ENCODE results near the gene IL10RA. TPM values are rescaled to one million over a fixed set of nuclear protein-coding genes. Genes with fewer than 3 reads are reported as not detected.
"Not testable (repeated sequence)": the region's sequence is repeated elsewhere in the genome, so short reads cannot be mapped to it uniquely, and the experiment has no call there.

IL10RA gene
- polyA plus RNA-seq, 3 donors, result 152 to 413 (median 226) TPM

DNA sequence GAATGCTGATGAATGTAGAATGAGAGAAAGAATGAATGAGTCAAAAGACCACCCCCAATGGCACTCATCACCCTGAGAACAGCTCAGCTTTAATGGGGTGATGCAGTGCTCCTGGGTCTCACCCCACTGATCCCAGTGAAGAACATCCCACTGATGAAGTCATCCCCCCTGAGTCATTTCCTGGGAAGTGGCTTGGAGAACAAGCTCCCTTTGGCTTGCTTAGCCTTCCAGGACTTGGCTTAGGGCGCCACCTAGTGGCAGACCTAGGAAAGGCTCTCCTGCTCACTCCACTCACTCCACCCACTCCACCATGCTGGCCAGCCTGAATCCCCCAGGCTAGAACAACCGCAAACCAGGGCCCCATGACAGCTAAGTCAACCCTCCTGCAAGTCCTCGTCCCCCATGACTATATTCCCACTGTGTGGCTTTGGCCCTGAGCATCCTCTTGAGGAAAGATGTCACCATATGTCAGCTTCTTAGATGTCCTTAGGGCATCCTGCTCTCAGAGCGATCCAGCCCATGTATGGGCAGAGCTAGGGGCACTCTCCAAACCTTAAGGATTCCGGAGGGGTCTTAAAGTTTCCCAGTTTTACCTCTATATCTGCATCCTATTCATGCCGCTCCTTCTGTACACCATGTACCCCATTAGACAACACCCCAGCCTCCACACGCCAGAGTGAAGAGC, 39.2 kb upstream of the IL10RA start:
- 35% methylated on average over 5 of the region's 7 CpGs for WGBS (ENCODE audit: insufficient coverage)
- Histone ChIP-seq H3K4me3 (replicated peaks in 1 of 3; ENCODE audit: low read depth in 2 of 3, low read length in 3 of 3) (no peak overlapping the region), H3K79me2 (ENCODE audit: insufficient read depth, low read length) (no peaks in the 10 kb centered on the region), H3K4me1 (ENCODE audit: control insufficient read depth in 1 of 2, insufficient read depth in 2 of 2, low read length in 2 of 2) (peaks cover 42 to 53% of the 10 kb centered on the region in 2 donors), H3K27ac (ENCODE audit: low read depth in 1 of 2, low read length in 2 of 2) (no peak overlapping the region), H3K36me3 (replicated peaks in 1 of 2; ENCODE audit: control insufficient read depth in 1 of 2, insufficient read depth in 2 of 2, low read length in 2 of 2) (no peaks in the 10 kb centered on the region), H2AFZ (ENCODE audit: insufficient read depth, low read depth, low read length, poor library complexity, severe bottlenecking) (peak overlapping the region; percentile 20), H3K9ac (ENCODE audit: insufficient read depth, low read length, poor library complexity, severe bottlenecking) (no peak overlapping the region), H3K9me3 (replicated peaks in 1 of 2; ENCODE audit: control insufficient read depth in 1 of 2, insufficient read depth in 1 of 2, low read length in 2 of 2) (no peaks in the 10 kb centered on the region), H3K4me2 (replicated peaks; ENCODE audit: extremely low read depth, low read length, poor library complexity, severe bottlenecking) (no peak overlapping the region), H3K27me3 (ENCODE audit: control insufficient read depth in 2 of 2, insufficient read depth in 2 of 2, low read length in 2 of 2) (no peaks in the 10 kb centered on the region), H4K20me1 (ENCODE audit: insufficient read depth, low read length) (no peaks in the 10 kb centered on the region)
- intact Hi-C loops (cut with micrococcal nuclease), result loop anchor here (2.0 to 10.0 kb wide), 6 partner anchors 105 to 522 kb away; partner anchors contain the start of gene FXYD2 (in 1 of the 2)
- peaks cover 59% of the 10 kb centered on the region for H3K4me1 Mint-ChIP-seq
- H3K9me3 Mint-ChIP-seq, result peaks cover 0 to 3% (median 0%) of the 10 kb centered on the region in 7 donors
- H3K36me3 Mint-ChIP-seq, result peaks cover 0 to 3% of the 10 kb centered on the region in 2 donors
- H3K27ac Mint-ChIP-seq, result peak overlapping the region; percentile 1 to 70 (median 54)
- TF ChIP-seq, protein P1, sequence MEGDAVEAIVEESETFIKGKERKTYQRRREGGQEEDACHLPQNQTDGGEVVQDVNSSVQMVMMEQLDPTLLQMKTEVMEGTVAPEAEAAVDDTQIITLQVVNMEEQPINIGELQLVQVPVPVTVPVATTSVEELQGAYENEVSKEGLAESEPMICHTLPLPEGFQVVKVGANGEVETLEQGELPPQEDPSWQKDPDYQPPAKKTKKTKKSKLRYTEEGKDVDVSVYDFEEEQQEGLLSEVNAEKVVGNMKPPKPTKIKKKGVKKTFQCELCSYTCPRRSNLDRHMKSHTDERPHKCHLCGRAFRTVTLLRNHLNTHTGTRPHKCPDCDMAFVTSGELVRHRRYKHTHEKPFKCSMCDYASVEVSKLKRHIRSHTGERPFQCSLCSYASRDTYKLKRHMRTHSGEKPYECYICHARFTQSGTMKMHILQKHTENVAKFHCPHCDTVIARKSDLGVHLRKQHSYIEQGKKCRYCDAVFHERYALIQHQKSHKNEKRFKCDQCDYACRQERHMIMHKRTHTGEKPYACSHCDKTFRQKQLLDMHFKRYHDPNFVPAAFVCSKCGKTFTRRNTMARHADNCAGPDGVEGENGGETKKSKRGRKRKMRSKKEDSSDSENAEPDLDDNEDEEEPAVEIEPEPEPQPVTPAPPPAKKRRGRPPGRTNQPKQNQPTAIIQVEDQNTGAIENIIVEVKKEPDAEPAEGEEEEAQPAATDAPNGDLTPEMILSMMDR (IDR thresholded peaks at IDR 0.05), result peak; percentile 98
- H3K27me3 Mint-ChIP-seq (ENCODE audit: low read depth in 3 of 3), result peaks cover 1 to 7% (median 3%) of the 10 kb centered on the region in 3 donors
- peak; percentile 81 to 96 (median 91) for DNase-seq
- no peak overlapping the region for H3K4me3 Mint-ChIP-seq

DNA sequence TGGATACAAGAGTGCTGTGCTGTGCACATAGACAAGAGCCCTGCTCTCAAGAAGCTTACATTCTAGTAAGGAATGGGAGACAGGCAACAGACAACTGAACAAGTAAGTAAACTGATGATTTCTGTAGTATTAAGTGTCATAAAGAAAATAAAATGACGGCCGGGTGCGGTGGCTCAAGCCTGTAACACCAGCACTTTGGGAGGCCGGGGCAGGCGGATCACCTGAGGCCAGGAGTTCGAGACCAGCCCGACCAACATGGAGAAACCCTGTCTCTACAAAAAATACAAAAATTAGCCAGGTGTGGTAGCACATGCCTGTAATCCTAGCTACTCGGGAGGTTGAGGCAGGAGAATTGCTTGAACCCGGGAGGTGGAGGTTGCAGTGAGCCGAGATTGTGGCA, 38.4 kb upstream of the IL10RA start:
- not testable (repeated sequence) for H3K36me3 ChIP-seq (replicated peaks in 1 of 2; ENCODE audit: control insufficient read depth in 1 of 2, insufficient read depth in 2 of 2, low read length in 2 of 2); H3K4me2 ChIP-seq (replicated peaks; ENCODE audit: extremely low read depth, low read length, poor library complexity, severe bottlenecking); H3K27ac ChIP-seq (ENCODE audit: low read depth in 1 of 2, low read length in 2 of 2); H3K79me2 ChIP-seq (ENCODE audit: insufficient read depth, low read length); DNase-seq; H3K27me3 Mint-ChIP-seq (ENCODE audit: low read depth in 3 of 3); H3K36me3 Mint-ChIP-seq; H3K27me3 ChIP-seq (ENCODE audit: control insufficient read depth in 2 of 2, insufficient read depth in 2 of 2, low read length in 2 of 2); H3K4me3 ChIP-seq (replicated peaks in 1 of 3; ENCODE audit: low read depth in 2 of 3, low read length in 3 of 3); H3K9me3 ChIP-seq (replicated peaks in 1 of 2; ENCODE audit: control insufficient read depth in 1 of 2, insufficient read depth in 1 of 2, low read length in 2 of 2); H3K4me3 Mint-ChIP-seq; H4K20me1 ChIP-seq (ENCODE audit: insufficient read depth, low read length); H3K9me3 Mint-ChIP-seq; H3K9ac ChIP-seq (ENCODE audit: insufficient read depth, low read length, poor library complexity, severe bottlenecking); H2AFZ ChIP-seq (ENCODE audit: insufficient read depth, low read depth, low read length, poor library complexity, severe bottlenecking)
- intact Hi-C loops (cut with micrococcal nuclease), result loop anchor here (2.0 to 10.0 kb wide), 6 partner anchors 105 to 523 kb away; partner anchors contain the start of gene FXYD2 (in 1 of the 2)
- Mint-ChIP-seq H3K4me1 (peaks cover 63% of the 10 kb centered on the region), H3K27ac (peak overlapping the region in 2 of 7 donors; percentile 62 to 66)
- WGBS (ENCODE audit: insufficient coverage), result 98% methylated on average over 5 of the region's 10 CpGs
- peaks cover 49 to 60% of the 10 kb centered on the region in 2 donors for H3K4me1 ChIP-seq (ENCODE audit: control insufficient read depth in 1 of 2, insufficient read depth in 2 of 2, low read length in 2 of 2)

DNA sequence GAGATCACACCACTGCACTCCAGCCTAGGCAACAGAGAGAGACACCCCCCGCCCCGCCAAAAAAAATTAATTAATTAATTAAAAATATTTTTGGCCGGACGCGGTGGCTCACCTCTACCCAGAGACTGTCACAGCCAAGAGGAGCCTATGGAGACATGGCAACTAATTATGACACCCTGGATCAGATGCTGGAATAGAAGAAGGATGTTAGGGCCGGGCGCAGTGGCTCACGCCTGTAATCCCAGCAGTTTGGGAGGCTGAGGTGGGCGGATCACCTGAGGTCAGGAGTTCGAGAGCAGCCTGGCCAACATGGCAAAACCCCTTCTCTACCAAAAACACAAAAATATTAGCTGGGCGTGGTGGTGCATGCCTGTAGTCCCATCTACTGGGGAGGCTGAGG, 37.7 kb upstream of the IL10RA start:
- not testable (repeated sequence) for H3K27me3 ChIP-seq (ENCODE audit: control insufficient read depth in 2 of 2, insufficient read depth in 2 of 2, low read length in 2 of 2); H3K27ac Mint-ChIP-seq; H3K79me2 ChIP-seq (ENCODE audit: insufficient read depth, low read length); H3K9me3 ChIP-seq (replicated peaks in 1 of 2; ENCODE audit: control insufficient read depth in 1 of 2, insufficient read depth in 1 of 2, low read length in 2 of 2); H3K9me3 Mint-ChIP-seq; H3K4me2 ChIP-seq (replicated peaks; ENCODE audit: extremely low read depth, low read length, poor library complexity, severe bottlenecking); DNase-seq; H3K27ac ChIP-seq (ENCODE audit: low read depth in 1 of 2, low read length in 2 of 2); H3K4me3 Mint-ChIP-seq; H2AFZ ChIP-seq (ENCODE audit: insufficient read depth, low read depth, low read length, poor library complexity, severe bottlenecking); H4K20me1 ChIP-seq (ENCODE audit: insufficient read depth, low read length); H3K36me3 Mint-ChIP-seq; H3K4me3 ChIP-seq (replicated peaks in 1 of 3; ENCODE audit: low read depth in 2 of 3, low read length in 3 of 3); H3K9ac ChIP-seq (ENCODE audit: insufficient read depth, low read length, poor library complexity, severe bottlenecking); H3K36me3 ChIP-seq (replicated peaks in 1 of 2; ENCODE audit: control insufficient read depth in 1 of 2, insufficient read depth in 2 of 2, low read length in 2 of 2); H3K27me3 Mint-ChIP-seq (ENCODE audit: low read depth in 3 of 3)
- H3K4me1 ChIP-seq (ENCODE audit: control insufficient read depth in 1 of 2, insufficient read depth in 2 of 2, low read length in 2 of 2), result peaks cover 57 to 67% of the 10 kb centered on the region in 2 donors
- H3K4me1 Mint-ChIP-seq, result peaks cover 70% of the 10 kb centered on the region
- WGBS (ENCODE audit: insufficient coverage), result no CpG with 5 or more reads among the region's 11 CpGs
- intact Hi-C loops (cut with micrococcal nuclease), result loop anchor here (5.0 to 10.0 kb wide), 4 partner anchors 104 to 524 kb away; partner anchors contain the start of gene FXYD2 (in 1 of the 2)
